ENCODE results near the gene WDR43. TPM values are rescaled to one million over a fixed set of nuclear protein-coding genes. Genes with fewer than 3 reads are reported as not detected.

Gene WDR43
- polyA plus RNA-seq, 1 experiment, result 32.8 TPM

GRCh38 chr2:28941008-28941407 is 46.5 kb downstream of the WDR43 start:
- ChIA-PET POLR2A (no interaction called here), CTCF (interaction anchor here (1.2 kb wide), 1 partner anchor 1238 kb away, joined by 3 read pairs; no protein-coding TSS in a partner anchor)
- TF ChIP-seq CTCF (IDR thresholded peaks at IDR 0.05; ENCODE audit: insufficient read depth, low read depth, low read length), result no peak
- H3K27me3 ChIP-seq (ENCODE audit: control insufficient read depth, insufficient read depth, low read length), result no peaks in the 10 kb centered on the region
- H3K4me3 ChIP-seq (ENCODE audit: low read depth, low read length), result no peak overlapping the region
- peaks cover 9% of the 10 kb centered on the region for H3K36me3 ChIP-seq (ENCODE audit: control insufficient read depth, insufficient read depth, low read length)
- no peak for DNase-seq (ENCODE audit: low read depth)

- no peak for DNase-seq (ENCODE audit: low read depth)
- ChIA-PET POLR2A (no interaction called here), CTCF (interaction anchor here (1.2 kb wide), 1 partner anchor 1127 kb away, joined by 3 read pairs; no protein-coding TSS in a partner anchor)
- peaks cover 7% of the 10 kb centered on the region for H3K36me3 ChIP-seq (ENCODE audit: control insufficient read depth, insufficient read depth, low read length)
- no peaks in the 10 kb centered on the region for H3K27me3 ChIP-seq (ENCODE audit: control insufficient read depth, insufficient read depth, low read length)
- no peak overlapping the region for H3K4me3 ChIP-seq (ENCODE audit: low read depth, low read length)
- no peak for TF ChIP-seq CTCF (IDR thresholded peaks at IDR 0.05; ENCODE audit: insufficient read depth, low read depth, low read length)
Measured at GRCh38 chr2:28944535-28945248, 50.2 kb downstream of the WDR43 start.

GRCh38 chr2:28948160-28948559 is 53.7 kb downstream of the WDR43 start:
- ChIA-PET CTCF (no interaction called here), POLR2A (no interaction called here)
- H3K36me3 ChIP-seq (ENCODE audit: control insufficient read depth, insufficient read depth, low read length), result peaks cover 5% of the 10 kb centered on the region
- no peak overlapping the region for H3K4me3 ChIP-seq (ENCODE audit: low read depth, low read length)
- TF ChIP-seq CTCF (IDR thresholded peaks at IDR 0.05; ENCODE audit: insufficient read depth, low read depth, low read length), result no peak
- H3K27me3 ChIP-seq (ENCODE audit: control insufficient read depth, insufficient read depth, low read length), result no peaks in the 10 kb centered on the region
- DNase-seq (ENCODE audit: low read depth), result no peak

- H3K27me3 ChIP-seq (ENCODE audit: control insufficient read depth, insufficient read depth, low read length), result no peaks in the 10 kb centered on the region
- ChIA-PET CTCF (no interaction called here), POLR2A (no interaction called here)
- no peak for TF ChIP-seq CTCF (IDR thresholded peaks at IDR 0.05; ENCODE audit: insufficient read depth, low read depth, low read length)
- H3K36me3 ChIP-seq (ENCODE audit: control insufficient read depth, insufficient read depth, low read length), result peaks cover 2% of the 10 kb centered on the region; the same call in 1 of the 2 replicates
- no peak overlapping the region for H3K4me3 ChIP-seq (ENCODE audit: low read depth, low read length)
- no peak for DNase-seq (ENCODE audit: low read depth)
Measured at GRCh38 chr2:28949190-28949589, 54.7 kb downstream of the WDR43 start.

GRCh38 chr2:28949617-28950305 is 55.3 kb downstream of the WDR43 start:
- Histone ChIP-seq H3K4me3 (ENCODE audit: low read depth, low read length) (no peak overlapping the region), H3K27me3 (ENCODE audit: control insufficient read depth, insufficient read depth, low read length) (no peaks in the 10 kb centered on the region), H3K36me3 (ENCODE audit: control insufficient read depth, insufficient read depth, low read length) (peaks cover 2% of the 10 kb centered on the region; the same call in 1 of the 2 replicates)
- no peak for TF ChIP-seq CTCF (IDR thresholded peaks at IDR 0.05; ENCODE audit: insufficient read depth, low read depth, low read length)
- ChIA-PET POLR2A (no interaction called here), CTCF (no interaction called here)
- DNase-seq (ENCODE audit: low read depth), result no peak

Data from BJ (cell line).